ENCODE data around the gene HOXD11.

Gene HOXD11

GRCh38 chr2:176109192-176109901, 2.3 kb downstream of the HOXD11 start:
- no peak for DNase-seq

- no peak for DNase-seq
Observed at GRCh38 chr2:176109946-176110345, 2.9 kb downstream of the HOXD11 start.

GRCh38 chr2:176110415-176111308, 3.6 kb downstream of the HOXD11 start:
- DNase-seq = no peak

GRCh38 chr2:176111309-176111663, 4.2 kb downstream of the HOXD11 start:
- DNase-seq = no peak

- DNase-seq = no peak
Observed at GRCh38 chr2:176111846-176112374, 4.8 kb downstream of the HOXD11 start.

- DNase-seq = no peak
Observed at GRCh38 chr2:176112375-176113302, 5.6 kb downstream of the HOXD11 start.

GRCh38 chr2:176114120-176114929, 7.2 kb downstream of the HOXD11 start:
- no peak for DNase-seq

GRCh38 chr2:176114930-176115625, 8.0 kb downstream of the HOXD11 start:
- DNase-seq = no peak

GRCh38 chr2:176115883-176116813, 9.1 kb downstream of the HOXD11 start, which contains the start of gene HOXD10:
HOXD10 (plus strand) TSS chr2:176116778; CDS start chr2:176116834, 56 bp downstream.
- DNase-seq = no peak

GRCh38 chr2:176117162-176117822, 10.2 kb downstream of the HOXD11 start:
- DNase-seq = no peak

GRCh38 chr2:176117823-176118371, 10.8 kb downstream of the HOXD11 start:
- no peak for DNase-seq

- no peak for DNase-seq
Observed at GRCh38 chr2:176118601-176119339, 11.7 kb downstream of the HOXD11 start.

- no peak for DNase-seq
Observed at GRCh38 chr2:176120364-176121189, 13.5 kb downstream of the HOXD11 start.

GRCh38 chr2:176121190-176122051, 14.3 kb downstream of the HOXD11 start:
- DNase-seq = no peak

GRCh38 chr2:176122052-176122682, 15.1 kb downstream of the HOXD11 start:
- DNase-seq = no peak

All from CD4-positive, alpha-beta T cell treated with Interleukin-15 for 1 hour (primary cell).